ENCODE measurements around the gene SCGB3A2.

GRCh38 chr5:147831465-147831864, 47.0 kb upstream of the SCGB3A2 start, which contains the start of gene SPINK1:
- TF ChIP-seq POLR2A (IDR thresholded peaks at IDR 0.05; ENCODE audit: low read length) (no peak), GATA1 (IDR thresholded peaks at IDR 0.05; ENCODE audit: low read depth, low read length) (no peak)
